ENCODE results near the gene REM2. TPM values are rescaled to one million over a fixed set of nuclear protein-coding genes. Genes with fewer than 3 reads are reported as not detected.

Gene REM2
- total RNA-seq, 1 experiment from 2014 or later, result 0.18 TPM

GRCh38 chr14:22935156-22935555 is 52.1 kb downstream of the REM2 start:
- H3K4me3 ChIP-seq (ENCODE audit: low read depth in 2 of 2, low read length in 2 of 2), result no peak overlapping the region
- no peaks in the 10 kb centered on the region for H3K36me3 ChIP-seq (ENCODE audit: control insufficient read depth, insufficient read depth, low read length)
- ChIA-PET POLR2A (no interaction called here), CTCF (no interaction called here)
- H3K27ac ChIP-seq (ENCODE audit: low read length), result no peak overlapping the region
- H3K9me3 ChIP-seq (ENCODE audit: control insufficient read depth, insufficient read depth, low read depth, low read length), result no peaks in the 10 kb centered on the region
- no peaks in the 10 kb centered on the region for H3K27me3 ChIP-seq (ENCODE audit: control insufficient read depth, insufficient read depth, low read length)
- no peaks in the 10 kb centered on the region for H3K4me1 ChIP-seq (ENCODE audit: control insufficient read depth, insufficient read depth, low read length)
- DNase-seq (ENCODE audit: low read depth, low spot score), result no peak
- no peak for ATAC-seq
- intact Hi-C loops (cut with micrococcal nuclease; ENCODE audit: unreplicated experiment) (no loop called here), in situ Hi-C loops (cut with HindIII; ENCODE audit: low pct_unique_long_range_greater_than_20kb, low sequenced_read_pairs) (no loop called here)
- no TSS peak for BruUV-seq (replicated peaks)
- no peak for TF ChIP-seq TCF7L2 (IDR thresholded peaks at IDR 0.05; ENCODE audit: low read depth, low read length)
- TF ChIP-seq REST (IDR thresholded peaks at IDR 0.05; ENCODE audit: insufficient read depth in 1 of 2, low read depth in 2 of 2, low read length in 1 of 2), result no peak
- TF ChIP-seq SIN3A (IDR thresholded peaks at IDR 0.05; ENCODE audit: borderline replicate concordance, insufficient read depth, low read depth, low read length), result no peak

Other genes with a start within 250 kb of the REM2 start
- gene OR6J1, start 238.9 kb upstream of the REM2 start, total RNA-seq (2021; ENCODE audit: unreplicated experiment), result not detected
- gene OXA1L, start 116.5 kb upstream of the REM2 start, total RNA-seq (2021; ENCODE audit: unreplicated experiment), result 71.3 TPM
- gene SLC7A7, start 67.8 kb upstream of the REM2 start, total RNA-seq (2021; ENCODE audit: unreplicated experiment), result 0.85 TPM
- 89.5 TPM for gene MRPL52, start 53.3 kb upstream of the REM2 start, total RNA-seq (2021; ENCODE audit: unreplicated experiment)
- 32.9 TPM for gene MMP14, start 46.6 kb upstream of the REM2 start, total RNA-seq (2021; ENCODE audit: unreplicated experiment)
- 78.3 TPM for gene LRP10, start 11.5 kb upstream of the REM2 start, total RNA-seq (2021; ENCODE audit: unreplicated experiment)
- gene RBM23, start 35.9 kb downstream of the REM2 start, total RNA-seq (2021; ENCODE audit: unreplicated experiment), result 47.2 TPM
- gene PRMT5, start 46.2 kb downstream of the REM2 start, total RNA-seq (2021; ENCODE audit: unreplicated experiment), result 108 TPM
- 25.7 TPM for gene HAUS4, start 73.9 kb downstream of the REM2 start, total RNA-seq (2021; ENCODE audit: unreplicated experiment)
- gene AJUBA, start 99.3 kb downstream of the REM2 start, total RNA-seq (2021; ENCODE audit: unreplicated experiment), result 50.2 TPM
- gene C14orf93, start 126.9 kb downstream of the REM2 start, total RNA-seq (2021; ENCODE audit: unreplicated experiment), result 5.6 TPM
- 149 TPM for gene PSMB5, start 151.7 kb downstream of the REM2 start, total RNA-seq (2021; ENCODE audit: unreplicated experiment)
- gene PSMB11, start 159.0 kb downstream of the REM2 start, total RNA-seq (2021; ENCODE audit: unreplicated experiment), result not detected
- 9.0 TPM for gene CDH24, start 174.3 kb downstream of the REM2 start, total RNA-seq (2021; ENCODE audit: unreplicated experiment)
- 162 TPM for gene ACIN1, start 211.9 kb downstream of the REM2 start, total RNA-seq (2021; ENCODE audit: unreplicated experiment)
- gene C14orf119, start 212.3 kb downstream of the REM2 start, total RNA-seq (2021; ENCODE audit: unreplicated experiment), result 39.6 TPM
- gene CIROP, start 221.8 kb downstream of the REM2 start, total RNA-seq (2021; ENCODE audit: unreplicated experiment), result not detected
- gene CEBPE, start 236.0 kb downstream of the REM2 start, total RNA-seq (2021; ENCODE audit: unreplicated experiment), result not detected